WTC11 (cell line): ENCODE results near the gene MRPL52. TPM values are rescaled to one million over a fixed set of nuclear protein-coding genes. Genes with fewer than 3 reads are reported as not detected.

Experiments used
- ATAC-seq: fragments of 200-7000 bp; cut with Tn5 transposase; 2 replicates; pipeline ENCODE4 v1.10.0; 2021; ENCODE audit warnings: mild to moderate bottlenecking, moderate library complexity
- CTCF ChIA-PET: fragments of 300-600 bp; sonication (Branson Sonifier 250); formaldehyde crosslinking; loops from one replicate; lab custom pipeline; 2021; ENCODE audit warnings: antibody characterized with exemption; lab: Charles Lee
- POLR2A ChIA-PET: fragments of 350-600 bp; sonication (Branson Sonifier 250); formaldehyde crosslinking; loops from one replicate; lab custom pipeline; 2021; ENCODE audit warnings: antibody characterized with exemption; lab: Charles Lee
- DNase-seq: peaks from one replicate; pipeline ENCODE4 v3.0.0; 2021; ENCODE audit warnings: low spot score
- H3K27ac Mint-ChIP-seq: 2 replicates; pipeline ENCODE4 v1.8.0; 2021; ENCODE audit warnings: mixed read lengths
- H3K27me3 Mint-ChIP-seq: 2 replicates; pipeline ENCODE4 v1.8.0; 2021; ENCODE audit warnings: low read depth, mild to moderate bottlenecking, moderate library complexity, mixed read lengths
- H3K36me3 Mint-ChIP-seq: 2 replicates; pipeline ENCODE4 v1.8.0; 2021; ENCODE audit warnings: mixed read lengths
- H3K4me1 Mint-ChIP-seq: 2 replicates; pipeline ENCODE4 v1.8.0; 2022; ENCODE audit warnings: mixed read lengths
- H3K4me3 Mint-ChIP-seq: 2 replicates; pipeline ENCODE4 v1.8.0; 2021; ENCODE audit warnings: mild to moderate bottlenecking, moderate library complexity, mixed read lengths
- H3K9me3 Mint-ChIP-seq: 2 replicates; pipeline ENCODE4 v1.8.0; 2021; ENCODE audit warnings: mixed read lengths
- ARID4B ChIP-seq: sonication (generic); formaldehyde crosslinking; IDR thresholded peaks from 2 replicates; pipeline ENCODE4 v1.8.0; 2023; ENCODE audit warnings: missing genetic modification reagents, mild to moderate bottlenecking, borderline replicate concordance
- CDX4 ChIP-seq: fragments of 250-450 bp; sonication (Bioruptor Pico); IDR thresholded peaks from 2 replicates; pipeline ENCODE4 v1.9.0; 2021; ENCODE audit warnings: moderate library complexity, mild to moderate bottlenecking, inconsistent platforms, borderline replicate concordance
- CTCF ChIP-seq: fragments of 200-600 bp; IDR thresholded peaks from 2 replicates; pipeline ENCODE4 v1.8.0; 2022; ENCODE audit warnings: antibody characterized with exemption
- ELF4 ChIP-seq: sonication (generic); formaldehyde crosslinking; IDR thresholded peaks from 2 replicates; pipeline ENCODE4 v1.8.1; 2022; ENCODE audit warnings: low read depth, mild to moderate bottlenecking, moderate library complexity, missing genetic modification reagents
- ETV6 ChIP-seq: sonication (generic); formaldehyde crosslinking; IDR thresholded peaks from 2 replicates; pipeline ENCODE4 v1.8.1; 2022; ENCODE audit warnings: mild to moderate bottlenecking, missing genetic modification reagents
- MAX ChIP-seq: sonication (generic); formaldehyde crosslinking; IDR thresholded peaks from 2 replicates; pipeline ENCODE4 v1.8.0; 2022; ENCODE audit warnings: mild to moderate bottlenecking, missing genetic modification reagents
- MXD4 ChIP-seq: fragments of 250-450 bp; sonication (Bioruptor Pico); IDR thresholded peaks from 2 replicates; pipeline ENCODE4 v1.8.0; 2021; ENCODE audit warnings: mild to moderate bottlenecking, moderate library complexity, borderline replicate concordance
- NFYB ChIP-seq: sonication (generic); formaldehyde crosslinking; conservative IDR thresholded peaks from 2 replicates; pipeline ENCODE4 v1.8.0; 2022; ENCODE audit warnings: low read depth, missing genetic modification reagents
- NR3C1 ChIP-seq: sonication (generic); formaldehyde crosslinking; conservative IDR thresholded peaks from 2 replicates; pipeline ENCODE4 v1.8.1; 2023; ENCODE audit warnings: low read depth, mild to moderate bottlenecking, missing genetic modification reagents
- PRDM15 ChIP-seq: sonication (generic); formaldehyde crosslinking; IDR thresholded peaks from 2 replicates; pipeline ENCODE4 v1.8.0; 2022; ENCODE audit warnings: missing genetic modification reagents
- PREB ChIP-seq: sonication (generic); formaldehyde crosslinking; IDR thresholded peaks from 2 replicates; pipeline ENCODE4 v1.8.1; 2022; ENCODE audit warnings: mild to moderate bottlenecking, missing genetic modification reagents, moderate library complexity, borderline replicate concordance
- SMAD4 ChIP-seq: sonication (generic); formaldehyde crosslinking; IDR thresholded peaks from 2 replicates; pipeline ENCODE4 v1.8.0; 2022; ENCODE audit warnings: mild to moderate bottlenecking, missing genetic modification reagents
- SP1 ChIP-seq: sonication (generic); formaldehyde crosslinking; conservative IDR thresholded peaks from 2 replicates; pipeline ENCODE4 v1.8.1; 2022; ENCODE audit warnings: missing genetic modification reagents
- ZNF232 ChIP-seq: sonication (generic); formaldehyde crosslinking; IDR thresholded peaks from 2 replicates; pipeline ENCODE4 v1.8.0; 2022; ENCODE audit warnings: mild to moderate bottlenecking, missing genetic modification reagents
- ZNF425 ChIP-seq: fragments of 250-450 bp; sonication (Bioruptor Pico); conservative IDR thresholded peaks from 2 replicates; pipeline ENCODE4 v1.9.0; 2021; ENCODE audit warnings: mild to moderate bottlenecking
- ZSCAN18 ChIP-seq: fragments of 250-450 bp; sonication (Bioruptor Pico); IDR thresholded peaks from 2 replicates; pipeline ENCODE4 v2.1.2; 2022; ENCODE audit warnings: mild to moderate bottlenecking, moderate library complexity
- total RNA-seq: library from RNA; stranded (reverse); gene quantifications from 3 replicates; pipeline ENCODE4 v1.2.3, GENCODE V29; 2021

The MRPL52 gene
- total RNA-seq, 1 experiment from 2014 or later, result 170 TPM

GRCh38 chr14:22850944-22851764, 21.5 kb downstream of the MRPL52 start:
- ATAC-seq (no peak), DNase-seq (no peak)
- ChIA-PET CTCF (interaction anchor here (0.8 to 10.1 kb wide), 17 partner anchors 9 to 294 kb away, joined by 3 to 280 read pairs (median 4); partner anchors contain the start of genes MMP14, OXA1L and PRMT5), POLR2A (interaction anchor here (1.0 to 2.3 kb wide), 3 partner anchors 13 to 28 kb away, joined by 3 to 10 read pairs (median 5); no protein-coding TSS in a partner anchor)
- no peaks in the 10 kb centered on the region for H3K9me3 Mint-ChIP-seq
- no peak overlapping the region for H3K4me3 Mint-ChIP-seq
- peaks cover 3% of the 10 kb centered on the region; the same call in 1 of the 2 replicates for H3K36me3 Mint-ChIP-seq
- no peaks in the 10 kb centered on the region for H3K27me3 Mint-ChIP-seq
- H3K27ac Mint-ChIP-seq, result no peak overlapping the region
- peaks cover 25% of the 10 kb centered on the region for H3K4me1 Mint-ChIP-seq
- TF ChIP-seq NFYB (CRISPR knock-in tag) (no peak), ZNF425 (CRISPR knock-in tag) (no peak), ZSCAN18 (CRISPR knock-in tag) (no peak), PREB (no peak), ELF4 (no peak), SP1 (CRISPR knock-in tag) (no peak), MAX (CRISPR knock-in tag) (no peak), ARID4B (CRISPR knock-in tag) (no peak), ZNF232 (CRISPR knock-in tag) (no peak), CTCF (no peak), CDX4 (no peak), MXD4 (CRISPR knock-in tag) (no peak), ETV6 (no peak), NR3C1 (CRISPR knock-in tag) (no peak), PRDM15 (CRISPR knock-in tag) (no peak), SMAD4 (CRISPR knock-in tag) (no peak)
